ENCODE results near the gene MBD4. TPM values are rescaled to one million over a fixed set of nuclear protein-coding genes. Genes with fewer than 3 reads are reported as not detected.
"Not testable (repeated sequence)": the region's sequence is repeated elsewhere in the genome, so short reads cannot be mapped to it uniquely, and the experiment has no call there.

MBD4 gene
- total RNA-seq, 1 experiment from 2014 or later: 11.4 TPM

- intact Hi-C loops (cut with micrococcal nuclease): loop anchor here (1.0 kb wide), 1 partner anchor 42 kb away; the partner anchor contains the start of gene IFT122
- H3K79me2 ChIP-seq (ENCODE audit: low read length): peaks cover 47% of the 10 kb centered on the region
- BruUV-seq (replicated peaks): TSS peak; percentile 64
These were observed 41.0 kb downstream of the MBD4 start for GRCh38 chr3:129398803-129399144.

GRCh38 chr3:129393760-129394564, 45.8 kb downstream of the MBD4 start:
- H3K4me3 ChIP-seq (ENCODE audit: low read length); ATAC-seq; H3K27ac ChIP-seq (ENCODE audit: low read length); H3K4me2 ChIP-seq (ENCODE audit: low read length); H3K9me3 ChIP-seq (ENCODE audit: low read length); POLR2A ChIA-PET (ENCODE audit: unreplicated experiment); H3K36me3 ChIP-seq (ENCODE audit: low read depth, low read length); H3K9ac ChIP-seq (ENCODE audit: low read length); H3F3A ChIP-seq (ENCODE audit: low read length, unreplicated experiment); H2AFZ ChIP-seq (ENCODE audit: low read length); H3K27me3 ChIP-seq (ENCODE audit: low read length); H4K20me1 ChIP-seq (ENCODE audit: low read length); intact Hi-C loops (cut with micrococcal nuclease); DNase-seq; CTCF ChIA-PET; H3K9me2 ChIP-seq (replicated peaks; ENCODE audit: low read length); BruUV-seq (replicated peaks): not testable (repeated sequence)
- H3K79me2 ChIP-seq (ENCODE audit: low read length): peaks cover 43% of the 10 kb centered on the region
- H3K4me1 ChIP-seq (ENCODE audit: insufficient read depth, low read length): peaks cover 18% of the 10 kb centered on the region

More at GRCh38 chr3:129398803-129399144, 41.0 kb downstream of the MBD4 start:
- Histone ChIP-seq H3F3A (ENCODE audit: low read length, unreplicated experiment) (no peaks in the 10 kb centered on the region), H2AFZ (ENCODE audit: low read length) (peak overlapping the region; percentile 87; the same call in 1 of the 2 replicates), H3K27ac (ENCODE audit: low read length) (peak overlapping the region; percentile 53), H3K4me2 (ENCODE audit: low read length) (peak overlapping the region; percentile 93), H3K4me3 (ENCODE audit: low read length) (peak overlapping the region; percentile 89), H3K9me2 (replicated peaks; ENCODE audit: low read length) (no peaks in the 10 kb centered on the region), H3K9me3 (ENCODE audit: low read length) (no peaks in the 10 kb centered on the region), H3K27me3 (ENCODE audit: low read length) (no peaks in the 10 kb centered on the region), H3K36me3 (ENCODE audit: low read depth, low read length) (no peaks in the 10 kb centered on the region), H3K4me1 (ENCODE audit: insufficient read depth, low read length) (peaks cover 8% of the 10 kb centered on the region), H3K9ac (ENCODE audit: low read length) (peak overlapping the region; percentile 93), H4K20me1 (ENCODE audit: low read length) (no peaks in the 10 kb centered on the region)
- no peak for DNase-seq
- ChIA-PET CTCF (no interaction called here), POLR2A (ENCODE audit: unreplicated experiment) (no interaction called here)
- no peak for TF ChIP-seq EZH2 (IDR thresholded peaks at IDR 0.05; ENCODE audit: low read length, unreplicated experiment)
- TF ChIP-seq CTCF (conservative IDR thresholded peaks at IDR 0.05; ENCODE audit: low read depth, low read length): no peak
- TF ChIP-seq EZH2phosphoT487 (IDR thresholded peaks at IDR 0.05; ENCODE audit: borderline replicate concordance, low read length): no peak
- peak; percentile 42 for ATAC-seq

- Histone ChIP-seq H3K27ac (ENCODE audit: low read length) (no peak overlapping the region), H3K9me3 (ENCODE audit: low read length) (no peaks in the 10 kb centered on the region), H3K4me3 (ENCODE audit: low read length) (no peak overlapping the region), H3K9me2 (replicated peaks; ENCODE audit: low read length) (no peaks in the 10 kb centered on the region), H3K4me1 (ENCODE audit: insufficient read depth, low read length) (peaks cover 22% of the 10 kb centered on the region), H3K27me3 (ENCODE audit: low read length) (no peaks in the 10 kb centered on the region), H3K4me2 (ENCODE audit: low read length) (no peak overlapping the region), H3K79me2 (ENCODE audit: low read length) (peaks cover 36% of the 10 kb centered on the region), H4K20me1 (ENCODE audit: low read length) (no peaks in the 10 kb centered on the region), H3K9ac (ENCODE audit: low read length) (no peak overlapping the region), H3F3A (ENCODE audit: low read length, unreplicated experiment) (no peaks in the 10 kb centered on the region), H2AFZ (ENCODE audit: low read length) (no peak overlapping the region), H3K36me3 (ENCODE audit: low read depth, low read length) (peaks cover 5% of the 10 kb centered on the region; the same call in 1 of the 2 replicates)
- DNase-seq (no peak), ATAC-seq (no peak)
- no TSS peak for BruUV-seq (replicated peaks)
- CTCF ChIA-PET: no interaction called here
- intact Hi-C loops (cut with micrococcal nuclease): no loop called here
- POLR2A ChIA-PET (ENCODE audit: unreplicated experiment): no interaction called here
- no peak for TF ChIP-seq EZH2 (IDR thresholded peaks at IDR 0.05; ENCODE audit: low read length, unreplicated experiment)
- TF ChIP-seq EZH2phosphoT487 (IDR thresholded peaks at IDR 0.05; ENCODE audit: borderline replicate concordance, low read length): no peak
- TF ChIP-seq CTCF (conservative IDR thresholded peaks at IDR 0.05; ENCODE audit: low read depth, low read length): no peak
These were observed 46.5 kb downstream of the MBD4 start for GRCh38 chr3:129393271-129393670.

- H3K9me2 ChIP-seq (replicated peaks; ENCODE audit: low read length); H2AFZ ChIP-seq (ENCODE audit: low read length); H3K9ac ChIP-seq (ENCODE audit: low read length); DNase-seq; BruUV-seq (replicated peaks); H3K4me3 ChIP-seq (ENCODE audit: low read length); CTCF ChIA-PET; H3K4me2 ChIP-seq (ENCODE audit: low read length); H3K9me3 ChIP-seq (ENCODE audit: low read length); H3K27ac ChIP-seq (ENCODE audit: low read length); H3K36me3 ChIP-seq (ENCODE audit: low read depth, low read length); POLR2A ChIA-PET (ENCODE audit: unreplicated experiment); H4K20me1 ChIP-seq (ENCODE audit: low read length); H3K27me3 ChIP-seq (ENCODE audit: low read length); intact Hi-C loops (cut with micrococcal nuclease); H3F3A ChIP-seq (ENCODE audit: low read length, unreplicated experiment): not testable (repeated sequence)
- H3K4me1 ChIP-seq (ENCODE audit: insufficient read depth, low read length): peaks cover 17% of the 10 kb centered on the region
- peak; percentile 14; the same call in 1 of the 2 replicates for ATAC-seq
- peaks cover 26% of the 10 kb centered on the region for H3K79me2 ChIP-seq (ENCODE audit: low read length)
These were observed 47.5 kb downstream of the MBD4 start for GRCh38 chr3:129392106-129392887.

- POLR2A ChIA-PET (ENCODE audit: unreplicated experiment); H4K20me1 ChIP-seq (ENCODE audit: low read length); H3K27ac ChIP-seq (ENCODE audit: low read length); DNase-seq; H3K9ac ChIP-seq (ENCODE audit: low read length); H3K27me3 ChIP-seq (ENCODE audit: low read length); H3K9me3 ChIP-seq (ENCODE audit: low read length); H3K9me2 ChIP-seq (replicated peaks; ENCODE audit: low read length); H3K4me2 ChIP-seq (ENCODE audit: low read length); H3K4me3 ChIP-seq (ENCODE audit: low read length); H3F3A ChIP-seq (ENCODE audit: low read length, unreplicated experiment); ATAC-seq; H2AFZ ChIP-seq (ENCODE audit: low read length); CTCF ChIA-PET; intact Hi-C loops (cut with micrococcal nuclease); BruUV-seq (replicated peaks); H3K36me3 ChIP-seq (ENCODE audit: low read depth, low read length): not testable (repeated sequence)
- Histone ChIP-seq H3K79me2 (ENCODE audit: low read length) (peaks cover 19% of the 10 kb centered on the region), H3K4me1 (ENCODE audit: insufficient read depth, low read length) (peaks cover 17% of the 10 kb centered on the region)
These were observed 48.2 kb downstream of the MBD4 start for GRCh38 chr3:129391583-129391982.
